NCI-H2029 treated with DMSO at 0.1 percent for 48 hours (cell line): ENCODE data around the gene TSHZ3.

Experiments used
- DNase-seq: peaks from one replicate; lab custom pipeline; 2025; lab: John Stamatoyannopoulos, UW

TSHZ3 gene

DNA sequence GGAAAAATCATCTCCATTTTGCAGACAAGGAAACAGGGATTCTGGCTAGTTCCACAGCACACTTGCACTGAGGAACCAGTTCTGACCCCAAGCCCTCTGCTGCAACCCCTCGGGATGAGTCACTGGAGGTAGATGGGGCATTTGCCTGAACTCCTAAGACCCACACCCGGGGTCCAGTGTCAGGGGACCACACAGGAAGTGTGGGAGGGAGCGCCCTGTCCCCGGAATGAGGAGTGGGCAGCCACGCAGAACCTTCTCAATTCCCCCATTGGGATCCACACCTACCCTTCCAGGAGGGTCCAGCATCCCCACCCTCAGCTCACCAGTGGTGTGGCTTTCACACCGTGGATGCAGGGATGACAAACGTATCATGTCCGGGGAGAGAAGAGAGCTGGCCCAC is 62.7 kb downstream of the TSHZ3 start:
- no peak for DNase-seq

DNA sequence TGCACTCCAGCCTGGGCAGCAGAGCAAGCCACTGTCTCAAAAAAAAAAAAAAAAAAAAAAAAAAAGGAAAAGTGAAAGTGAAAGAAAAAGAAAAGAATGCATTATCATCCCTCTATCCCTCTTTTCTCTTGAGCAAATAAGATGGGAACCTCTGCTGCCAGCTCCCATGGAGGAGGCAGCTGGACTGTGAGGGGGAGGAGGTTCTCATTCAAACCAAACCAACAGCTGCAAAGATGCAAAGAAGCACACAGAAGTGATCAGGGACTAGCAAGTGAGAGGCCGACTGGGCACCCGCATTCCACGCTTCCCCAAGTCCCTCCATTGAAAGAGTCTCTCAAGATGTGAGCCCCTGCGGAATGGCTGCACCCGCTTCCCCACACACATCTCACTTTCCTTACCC is 63.5 kb downstream of the TSHZ3 start:
- DNase-seq, result no peak

DNA sequence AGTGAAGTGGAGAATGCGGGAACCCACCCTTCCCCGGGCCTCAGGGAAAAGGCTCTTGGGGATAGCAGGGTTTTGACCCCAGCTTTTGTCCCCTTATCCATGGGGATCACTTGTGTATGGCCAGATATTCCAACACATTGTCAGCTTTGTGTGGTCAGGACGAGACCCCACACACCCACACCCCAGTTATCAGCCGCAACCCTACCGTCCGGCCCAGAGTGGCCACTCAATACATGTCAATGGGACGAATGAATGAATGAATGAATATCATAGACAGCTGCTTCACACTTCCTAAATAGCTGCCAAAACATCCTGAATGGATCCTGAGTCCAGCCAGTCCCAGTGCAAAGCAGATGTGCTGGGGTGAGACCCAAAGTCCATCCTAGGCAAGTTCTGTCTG is 64.6 kb downstream of the TSHZ3 start:
- DNase-seq, result no peak

DNA sequence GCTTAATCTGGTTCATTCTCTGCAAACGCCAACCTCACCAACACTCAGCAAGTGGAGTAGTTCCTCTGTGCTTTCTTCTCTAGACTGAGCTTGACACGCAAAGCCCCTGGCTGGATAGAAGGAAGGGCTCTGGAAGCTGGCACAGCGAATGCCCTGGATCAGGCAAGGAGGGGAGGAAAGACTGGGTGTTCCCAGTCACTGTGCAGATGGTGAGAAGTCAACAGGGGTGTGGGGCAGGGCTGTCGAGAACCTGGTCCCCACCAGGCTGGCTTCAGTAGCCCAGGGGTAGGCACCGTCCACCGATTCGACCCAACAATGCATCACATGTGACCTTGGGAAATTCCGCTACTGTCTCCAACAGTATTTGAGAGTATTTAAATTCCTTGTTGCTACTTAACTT is 65.5 kb downstream of the TSHZ3 start:
- DNase-seq, result no peak

DNA sequence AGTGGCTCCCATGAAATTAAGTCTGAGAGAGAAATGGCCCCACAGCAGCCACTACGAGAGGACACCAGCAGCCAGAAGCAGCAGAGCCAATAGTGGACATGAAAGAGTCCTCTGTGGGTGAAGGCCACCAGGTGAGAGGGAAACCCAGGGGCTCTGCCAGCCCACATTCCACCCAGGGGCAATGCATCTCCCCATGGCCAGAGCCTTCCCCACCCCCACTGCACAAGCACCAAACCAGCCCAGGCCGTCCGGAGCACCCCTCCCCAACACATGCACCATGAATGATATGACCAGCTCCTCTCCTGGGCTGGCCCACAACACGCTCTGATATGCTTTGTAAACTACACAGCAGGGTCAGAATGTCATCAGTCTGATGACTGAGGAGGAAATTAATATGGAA is 66.9 kb downstream of the TSHZ3 start:
- no peak for DNase-seq

DNA sequence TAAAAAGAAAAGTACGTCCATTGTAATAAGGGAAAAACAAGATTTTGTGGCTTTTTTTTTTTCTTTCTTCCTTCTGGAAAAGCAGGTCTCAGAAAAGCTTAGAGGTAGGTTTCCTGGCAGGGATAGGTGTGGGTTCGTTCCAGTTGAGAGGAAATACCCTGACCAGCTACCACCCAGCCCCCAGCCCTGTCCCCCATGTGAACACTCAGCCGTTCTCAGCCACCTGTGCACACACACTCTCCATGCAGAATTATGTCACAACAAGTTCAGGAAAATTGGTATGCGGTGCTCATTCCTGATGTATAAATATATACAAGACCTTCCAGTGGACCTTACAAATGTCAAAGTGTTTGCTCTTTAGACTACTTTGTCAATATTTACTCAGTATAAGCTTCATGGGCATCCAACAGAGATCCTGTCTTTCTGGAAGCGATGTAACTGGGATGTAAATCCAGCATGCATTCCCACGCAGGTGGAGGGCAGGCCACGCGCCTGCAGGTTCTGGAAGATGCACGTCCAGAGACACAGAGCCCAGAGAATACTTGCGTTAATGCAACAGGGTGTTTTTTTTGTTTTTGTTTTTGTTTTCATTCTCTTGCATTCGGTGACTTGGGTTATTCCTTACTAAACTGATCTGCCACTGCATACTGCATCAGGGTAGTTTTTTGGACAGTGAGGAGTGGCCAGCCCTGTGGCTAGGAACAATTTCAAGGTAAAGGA is 68.8 kb downstream of the TSHZ3 start:
- no peak for DNase-seq

DNA sequence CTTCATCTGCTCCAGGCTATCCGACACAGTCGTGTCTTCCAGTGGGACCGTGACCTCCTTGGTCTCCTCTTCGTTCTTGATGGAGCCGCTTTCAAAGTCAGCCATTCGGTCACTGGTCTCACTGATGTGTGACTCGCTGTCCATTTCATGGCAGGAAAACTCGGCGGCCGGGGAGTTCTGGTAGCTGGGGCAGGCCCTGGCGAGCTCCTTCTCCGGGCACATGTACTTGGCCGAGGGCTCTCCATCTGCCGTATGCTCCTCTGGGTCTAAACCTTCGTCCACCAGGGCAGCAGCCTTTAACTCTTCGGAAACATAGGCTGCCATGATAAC is 69.8 kb downstream of the TSHZ3 start:
- no peak for DNase-seq

DNA sequence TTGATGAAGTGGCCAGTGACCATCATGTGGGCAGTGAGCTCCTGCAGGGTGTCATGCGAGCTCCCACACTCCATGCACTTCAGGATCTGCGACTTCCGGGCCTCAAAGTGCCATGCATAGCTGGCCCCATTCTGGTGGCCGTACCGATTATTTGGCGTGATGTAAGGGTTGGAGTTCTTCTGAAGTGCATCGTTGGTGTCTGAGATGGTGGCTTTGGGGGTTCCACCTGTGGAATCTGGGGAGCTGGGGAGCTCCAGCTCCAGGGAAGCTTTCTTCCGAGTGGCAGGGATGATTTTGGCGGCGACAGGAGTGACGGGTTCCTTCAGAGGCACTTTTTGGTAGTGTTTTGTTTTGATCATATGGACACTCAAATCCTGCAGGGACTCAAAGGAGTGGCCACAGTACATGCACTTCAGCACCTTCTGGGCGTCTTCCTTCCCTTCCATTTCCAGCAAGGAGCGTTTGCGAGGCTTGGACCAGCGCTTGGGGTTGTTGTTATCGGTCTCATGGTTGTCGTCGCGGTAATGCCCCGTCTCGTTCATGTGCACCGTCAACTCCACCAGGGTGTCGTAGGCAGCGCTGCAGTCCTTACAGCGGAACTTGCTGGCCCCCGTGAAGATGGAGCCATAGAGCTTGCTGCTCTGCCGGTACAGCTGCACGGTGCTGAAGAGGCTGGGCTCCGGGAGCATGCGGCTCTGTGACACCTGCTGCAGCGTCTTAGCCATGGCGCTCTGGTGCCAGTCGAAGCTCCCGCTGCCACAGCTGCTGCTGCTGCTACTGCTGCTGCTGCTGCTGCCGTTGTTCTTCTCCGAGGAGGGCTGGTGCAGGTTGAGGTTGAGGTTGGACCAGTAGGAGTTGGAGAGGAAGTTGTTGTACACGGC is 70.4 kb downstream of the TSHZ3 start:
- no peak for DNase-seq

DNA sequence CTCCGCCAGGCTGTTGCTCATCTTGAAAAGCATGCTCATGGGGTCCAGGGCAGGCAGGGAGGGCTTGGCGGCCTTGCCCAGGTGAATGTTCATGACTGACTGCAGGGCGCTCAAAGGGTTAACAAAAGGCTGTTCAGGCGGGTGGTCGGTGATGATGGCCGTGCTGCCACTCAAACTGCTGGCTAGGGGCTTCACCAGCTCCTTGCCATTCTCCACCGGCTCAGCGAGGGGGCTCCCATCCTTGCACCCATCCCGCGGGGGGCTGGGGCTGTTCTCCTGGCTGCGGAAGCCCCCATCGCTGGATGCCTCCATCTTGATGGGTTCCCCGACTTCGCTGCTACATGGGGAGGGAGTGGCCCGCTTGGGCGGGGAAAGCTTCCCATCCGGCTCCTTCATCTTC is 71.7 kb downstream of the TSHZ3 start:
- no peak for DNase-seq

DNA sequence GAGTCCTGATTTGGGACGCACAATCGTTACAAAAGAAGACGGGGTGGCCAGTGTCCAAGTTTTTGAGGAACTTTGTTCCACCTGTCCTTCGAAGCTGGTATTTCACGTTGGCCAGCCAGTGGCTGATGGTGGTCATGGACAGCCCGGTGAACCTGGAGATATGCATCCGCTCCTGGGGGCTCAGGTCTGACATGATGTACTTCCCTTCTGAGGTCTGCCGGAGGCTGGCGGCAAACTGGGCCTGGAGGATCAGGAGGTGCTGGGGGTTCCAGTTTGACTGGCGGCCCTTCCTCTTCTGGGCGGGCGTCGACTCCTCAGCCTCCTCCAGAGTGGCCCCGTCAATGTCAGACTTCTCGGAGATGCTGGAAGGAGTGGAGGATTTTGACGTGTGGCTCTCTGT is 72.4 kb downstream of the TSHZ3 start:
- DNase-seq, result no peak

DNA sequence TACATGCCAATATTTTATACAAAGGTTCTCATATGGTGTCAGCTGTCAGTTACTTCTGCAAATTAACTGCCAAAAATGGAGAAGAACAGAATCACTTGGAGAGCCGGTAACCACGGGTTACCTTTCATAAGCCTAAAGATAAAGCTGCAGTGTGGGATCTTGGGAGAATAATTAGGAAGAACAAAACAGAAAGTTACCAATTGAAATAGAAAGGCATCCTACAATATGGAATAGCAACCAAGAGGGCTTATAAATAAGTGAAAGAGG is 74.2 kb downstream of the TSHZ3 start:
- DNase-seq, result no peak

DNA sequence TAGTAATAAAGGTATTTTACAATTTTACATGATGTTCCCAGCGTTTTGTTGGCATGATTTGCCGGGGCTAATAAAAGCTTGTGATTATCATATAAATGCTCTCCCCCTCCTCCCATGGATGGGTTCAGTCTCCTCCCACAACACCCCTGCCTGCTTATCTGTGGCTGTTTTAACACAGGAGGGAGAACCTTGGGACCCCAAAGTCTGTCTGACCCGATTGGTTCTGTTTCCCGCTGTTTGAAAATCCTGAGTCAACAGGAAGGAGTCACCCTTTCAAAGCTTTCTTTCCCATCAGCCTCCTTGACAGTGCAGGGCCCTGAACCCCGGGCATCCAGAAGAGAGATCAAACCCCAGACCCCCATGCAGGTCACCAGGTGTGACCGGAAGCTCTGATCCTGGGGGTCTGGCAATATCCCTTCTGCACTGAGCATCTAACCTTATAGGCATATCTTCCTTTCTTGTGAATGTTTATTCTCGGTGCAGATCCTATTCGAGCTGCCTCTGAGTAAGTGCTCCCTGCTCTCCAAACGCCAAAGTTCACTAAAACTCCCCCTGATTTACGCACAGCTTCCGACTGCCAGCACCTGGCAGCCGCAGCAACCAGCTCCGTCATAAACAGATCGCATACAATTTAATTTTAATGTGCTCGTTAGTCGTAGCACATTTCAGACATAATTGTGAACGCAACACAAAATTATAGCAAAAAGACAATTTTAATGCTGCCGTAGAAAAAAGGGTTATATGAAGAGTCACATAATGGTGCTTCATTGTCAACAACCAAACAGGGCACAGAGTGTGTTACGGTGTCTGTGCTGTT is 74.8 kb downstream of the TSHZ3 start:
- DNase-seq, result no peak

DNA sequence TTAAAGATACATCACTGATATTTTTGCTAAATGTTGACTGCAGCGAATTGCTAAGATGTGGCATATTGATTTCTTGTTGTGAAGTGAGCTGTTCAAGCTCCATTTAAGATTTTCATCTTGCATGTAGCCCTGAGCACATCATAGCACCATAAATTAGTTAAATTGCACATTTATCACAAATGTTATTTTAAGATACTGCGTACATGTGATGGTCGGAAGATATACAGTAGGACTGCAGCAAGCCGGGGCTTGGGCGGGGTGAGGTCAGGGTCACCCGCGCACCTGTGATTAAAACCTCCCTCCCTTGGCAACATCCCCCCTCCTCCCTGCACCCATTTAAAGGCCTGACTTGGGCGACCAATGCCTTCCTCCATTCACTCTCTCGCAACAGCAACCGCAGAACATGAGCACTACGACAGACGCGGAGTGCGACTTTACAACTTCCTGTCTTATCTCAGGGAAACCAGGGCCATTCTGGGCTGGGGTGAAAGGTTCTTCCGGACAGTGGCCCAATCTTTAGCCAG is 76.6 kb downstream of the TSHZ3 start:
- DNase-seq, result no peak

DNA sequence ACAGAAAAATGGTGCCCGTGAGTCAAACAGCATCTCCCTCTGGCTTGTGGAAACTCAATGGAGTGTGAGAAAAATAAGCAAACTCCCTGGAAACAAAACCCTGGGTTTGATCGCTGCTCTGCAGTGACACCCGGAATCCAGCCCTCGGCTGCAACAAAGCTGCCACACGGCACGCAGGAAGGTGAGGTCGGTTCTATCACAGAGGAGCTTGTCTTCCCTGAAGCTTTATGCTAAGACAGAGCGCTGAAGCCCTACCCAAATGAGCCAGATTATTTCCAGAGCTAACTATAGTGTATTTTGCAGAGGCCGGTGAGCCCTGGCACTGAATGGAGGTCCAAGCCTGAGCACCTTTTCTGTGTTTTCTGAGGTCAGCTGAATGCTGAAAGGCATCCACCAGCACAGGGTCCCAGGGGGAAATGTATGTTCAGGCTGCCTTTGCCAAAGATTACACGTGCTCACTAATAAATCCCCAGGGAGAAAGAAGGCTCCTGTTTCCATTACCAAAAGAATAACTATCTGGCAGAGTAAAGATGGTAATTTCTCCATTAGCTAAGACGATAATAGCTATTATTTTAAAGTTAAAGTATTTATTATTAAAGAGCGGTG is 77.8 kb downstream of the TSHZ3 start:
- no peak for DNase-seq

DNA sequence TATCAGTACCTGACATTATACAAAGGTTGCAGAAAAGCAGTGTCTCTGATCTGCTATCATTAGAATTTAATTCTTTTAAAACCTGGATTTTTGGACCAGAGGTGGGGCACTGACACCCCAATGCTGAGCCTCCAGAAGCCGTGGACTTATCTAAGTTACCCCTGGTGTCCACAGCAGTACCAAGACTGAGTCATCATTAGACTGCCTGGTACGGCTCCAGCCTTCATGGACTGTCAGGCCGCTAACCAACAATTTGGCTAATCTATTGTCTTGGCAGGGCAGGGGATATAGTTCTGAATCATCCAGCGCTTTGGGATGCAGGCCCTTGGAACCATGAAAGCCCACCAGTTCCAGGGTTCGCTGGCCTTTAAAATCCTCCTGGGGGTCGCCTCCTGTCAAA is 78.3 kb downstream of the TSHZ3 start:
- no peak for DNase-seq

DNA sequence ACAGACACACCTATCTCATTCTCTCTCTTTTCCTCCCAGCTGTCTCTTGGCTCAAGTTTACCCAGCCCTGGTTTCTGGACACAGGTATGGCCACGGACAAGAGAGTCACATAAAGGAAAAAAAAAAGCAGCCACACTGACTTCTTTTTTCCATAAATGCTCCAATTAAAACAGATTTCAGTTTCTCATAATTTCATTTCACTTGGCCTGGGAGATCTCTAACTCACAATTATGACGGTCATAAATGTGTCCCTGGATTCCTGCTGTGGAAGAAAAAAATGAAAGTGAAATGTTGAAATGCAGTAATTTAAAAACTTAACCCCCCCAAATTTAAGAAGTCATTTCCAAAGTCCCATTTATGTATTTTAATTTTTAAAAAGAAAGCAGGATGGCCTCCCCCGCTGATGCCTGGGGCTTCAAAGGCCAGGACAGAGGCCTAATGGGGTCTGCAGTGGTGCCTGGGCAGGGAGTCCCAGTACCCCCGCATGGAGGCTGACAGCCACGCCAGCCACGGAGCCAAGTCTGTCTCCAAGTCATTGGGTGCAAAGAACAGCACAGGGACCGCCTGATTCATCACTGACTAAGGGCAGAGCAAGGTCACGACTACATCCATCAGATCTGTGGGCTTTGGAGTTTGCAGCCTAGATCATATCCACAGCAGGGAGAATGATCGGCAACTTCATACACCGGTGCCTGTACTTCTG is 79.7 kb downstream of the TSHZ3 start:
- DNase-seq, result no peak

DNA sequence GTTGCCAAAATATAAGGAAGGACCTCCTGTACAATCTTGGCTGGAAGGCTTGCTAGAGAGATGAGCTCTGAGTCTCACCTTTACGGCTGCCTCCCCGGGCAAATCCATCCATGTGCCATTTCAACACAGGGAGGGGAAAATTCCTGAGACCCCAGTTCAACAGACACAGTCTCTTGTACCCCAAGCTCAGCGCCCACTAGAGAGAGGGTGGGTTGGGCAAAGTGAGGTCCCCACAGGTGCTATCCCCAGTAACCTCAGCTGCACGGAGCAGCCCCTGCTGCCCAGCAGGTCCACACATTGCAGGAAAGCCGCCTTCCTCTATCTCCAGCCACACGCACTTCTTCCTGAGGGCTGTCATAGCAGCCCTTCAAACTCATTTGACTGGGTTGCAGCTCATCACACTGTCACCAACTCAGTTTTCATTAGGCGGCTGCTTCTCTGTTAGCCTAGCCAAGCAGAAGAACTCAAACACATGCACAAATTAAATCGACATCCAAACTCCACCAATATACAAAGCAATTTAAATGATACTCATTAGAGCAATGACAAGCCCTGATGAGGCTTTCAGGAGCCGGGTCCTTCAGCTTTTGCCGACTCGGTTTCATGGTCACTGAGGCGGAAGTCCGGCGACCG is 80.4 kb downstream of the TSHZ3 start:
- DNase-seq, result no peak

DNA sequence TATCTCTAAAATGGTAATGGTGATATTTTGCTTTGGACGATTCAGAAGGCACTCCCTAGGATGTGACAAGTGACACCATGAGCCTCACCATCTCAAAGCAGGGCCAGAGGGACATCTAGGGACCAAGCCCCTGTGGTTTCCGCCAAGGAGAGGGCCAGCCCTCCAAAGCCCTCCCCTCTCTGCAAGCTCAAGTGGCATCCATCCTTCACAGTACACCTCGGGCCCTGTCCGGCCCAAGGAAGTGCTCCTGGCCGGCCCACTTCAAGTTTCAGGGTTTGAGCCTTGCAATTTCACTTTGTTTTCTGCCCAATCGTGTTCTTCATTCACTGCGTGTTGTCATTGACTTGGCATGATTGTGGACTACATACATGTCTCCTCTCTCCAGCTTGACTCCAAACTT is 82.5 kb downstream of the TSHZ3 start:
- no peak for DNase-seq

DNA sequence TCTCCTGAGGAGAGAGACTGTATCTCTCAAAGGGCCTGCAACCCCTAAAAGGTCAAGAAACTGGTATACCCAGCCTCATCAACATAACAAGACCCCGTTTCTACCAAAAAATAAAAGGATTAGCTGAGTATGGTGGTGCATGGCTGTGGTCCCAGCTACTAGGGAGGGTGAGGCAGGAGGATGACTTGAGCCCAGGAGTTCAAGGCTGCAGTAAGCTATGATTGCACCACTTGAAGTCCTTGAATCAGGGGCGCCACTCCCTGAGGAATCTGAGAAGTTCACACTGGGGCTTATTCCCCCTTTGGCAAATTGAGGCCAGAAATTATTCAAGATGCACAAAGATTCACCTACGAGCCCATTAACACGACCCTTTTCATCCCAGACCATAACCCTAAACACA is 83.0 kb downstream of the TSHZ3 start:
- no peak for DNase-seq

DNA sequence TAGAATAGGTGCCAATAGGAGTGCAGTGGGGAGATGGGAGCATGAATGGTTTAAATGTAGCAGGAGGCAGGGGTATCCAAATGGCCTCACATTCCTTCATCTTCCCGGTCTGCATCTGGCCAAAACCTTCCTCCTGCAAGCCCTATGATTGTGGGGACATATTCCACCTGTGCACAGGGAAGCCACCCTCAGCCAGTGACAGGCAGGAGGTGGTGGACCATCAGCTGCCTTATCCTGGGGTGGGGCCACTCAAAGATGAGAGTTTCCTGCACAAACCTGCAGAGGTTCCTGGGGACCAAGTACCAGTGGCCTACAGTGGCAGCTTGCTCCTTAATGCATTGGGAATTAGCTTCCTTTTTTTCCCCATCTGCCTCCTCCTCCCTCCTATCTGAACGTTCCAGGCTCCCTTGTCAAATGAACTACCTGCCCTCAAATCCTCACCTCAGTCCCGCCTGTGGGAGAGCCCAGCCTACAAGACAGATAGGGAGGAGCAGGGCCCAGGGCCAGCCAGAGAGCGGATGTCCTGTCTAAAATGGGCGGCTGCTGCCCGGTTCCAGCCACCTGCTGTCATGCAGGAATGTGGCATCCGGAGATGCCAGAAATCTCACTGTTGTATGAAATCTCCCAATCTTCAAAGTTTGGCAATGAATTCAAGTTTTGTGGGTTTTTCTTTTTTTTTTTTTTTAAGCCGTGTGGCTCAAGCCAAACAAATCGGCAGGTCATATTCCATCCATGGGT is 85.0 kb downstream of the TSHZ3 start:
- DNase-seq, result no peak

DNA sequence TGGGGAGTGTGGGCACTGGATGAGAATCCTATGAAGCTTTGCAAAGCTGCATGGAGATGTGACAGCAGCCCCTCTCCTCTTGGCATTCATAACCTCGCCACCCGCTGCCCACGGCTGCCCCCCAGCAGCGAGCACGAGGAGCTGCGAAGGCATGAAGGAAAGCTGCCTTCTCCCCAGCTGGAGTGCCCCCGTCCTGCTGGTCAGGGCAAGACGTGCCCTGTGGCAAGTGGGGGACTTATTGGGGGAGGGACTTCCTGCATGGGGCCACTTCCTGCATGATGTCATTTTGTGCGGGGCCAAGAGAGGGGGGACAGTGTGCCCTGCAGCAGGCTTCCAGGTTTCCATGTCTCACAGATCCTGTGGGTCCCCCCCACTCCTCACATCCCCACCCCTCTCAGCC is 85.9 kb downstream of the TSHZ3 start:
- DNase-seq, result no peak
